ENCODE data around the gene HIVEP1. TPM values are rescaled to one million over a fixed set of nuclear protein-coding genes. Genes with fewer than 3 reads are reported as not detected.

Gene HIVEP1
- total and polyA plus RNA-seq, 2 of the 13 experiments (the other 11 are each of a cell fraction or from before 2014, with no cell fraction given): 7.4 to 9.9 TPM

- H3K4me2 ChIP-seq (ENCODE audit: low read depth, low read length): peak overlapping the region; percentile 82
- peak; percentile 91 for ATAC-seq
- H3K9me3 ChIP-seq (ENCODE audit: low read length): no peaks in the 10 kb centered on the region
- no TSS peak for BruUV-seq (replicated peaks)
- intact Hi-C loops (cut with micrococcal nuclease; ENCODE audit: unreplicated experiment) (no loop called here), in situ Hi-C loops (cut with HindIII; ENCODE audit: extremely low pct_ligation_motif_present, low pct_unique_long_range_greater_than_20kb) (no loop called here)
- H3K27me3 ChIP-seq (ENCODE audit: control insufficient read depth in 1 of 2, insufficient read depth in 2 of 2, low read length in 2 of 2): no peaks in the 10 kb centered on the region; a peak in 1 of 5 replicates
- H3K9ac ChIP-seq (ENCODE audit: insufficient read depth, low read depth, low read length): peak overlapping the region; percentile 62
- ChIA-PET CTCF (ENCODE audit: low intra/inter-chr PET ratio, low total read pairs) (no interaction called here), POLR2A (interaction anchor here (1.5 to 1.6 kb wide), 2 partner anchors 9 to 12 kb away, joined by 6 to 10 read pairs; no protein-coding TSS in a partner anchor)
- H2AFZ ChIP-seq (ENCODE audit: low read length): peak overlapping the region; percentile 5
- H3K79me2 ChIP-seq (ENCODE audit: insufficient read depth, low read length): no peaks in the 10 kb centered on the region
- peak; percentile 93 for FAIRE-seq
- WGBS (ENCODE audit: low lambda C conversion rate): 5% methylated on average over 4 of the region's 4 CpGs
- DNase-seq (ENCODE audit: low spot score): peak; percentile 84
- no peaks in the 10 kb centered on the region for H4K20me1 ChIP-seq (ENCODE audit: insufficient read depth, low read length)
- H3K36me3 ChIP-seq (replicated peaks in 1 of 2; ENCODE audit: control insufficient read depth in 1 of 2, insufficient read depth in 2 of 2, low read length in 2 of 2): no peaks in the 10 kb centered on the region
- H3K4me3 ChIP-seq (replicated peaks in 1 of 3; ENCODE audit: insufficient read depth in 1 of 3, low read depth in 2 of 3, low read length in 3 of 3): peak overlapping the region in 2 of 3 experiments; percentile 32 to 52; a peak in 3 of 6 replicates
- H3K27ac ChIP-seq (ENCODE audit: extremely low read length, insufficient read depth, low read length): peak overlapping the region; percentile 60
- peaks cover 30% of the 10 kb centered on the region for H3K4me1 ChIP-seq (ENCODE audit: insufficient read depth, low read length)
- TF ChIP-seq HNF4A (CRISPR knock-in tag; IDR thresholded peaks at IDR 0.05) (peak; percentile 85), MED1 (CRISPR knock-in tag; IDR thresholded peaks at IDR 0.05) (peak; percentile 27; the same call in 1 of the 2 replicates), HNF4G (IDR thresholded peaks at IDR 0.05; ENCODE audit: borderline replicate concordance, low read depth, low read length) (peak; percentile 68; the same call in 1 of the 2 replicates), HNF4G (CRISPR knock-in tag; IDR thresholded peaks at IDR 0.05; ENCODE audit: borderline replicate concordance, low read depth) (peak; percentile 49; the same call in 1 of the 2 replicates), CEBPG (CRISPR knock-in tag; IDR thresholded peaks at IDR 0.05) (peak; percentile 82), BCL6 (CRISPR knock-in tag; IDR thresholded peaks at IDR 0.05) (peak; percentile 70), SOX13 (IDR thresholded peaks at IDR 0.05) (peak; percentile 10; the same call in 1 of the 2 replicates), SOX13 (CRISPR knock-in tag; conservative IDR thresholded peaks at IDR 0.05 in 1 of 2, IDR thresholded peaks at IDR 0.05 in 1 of 2) (peak in 1 of 2 experiments; percentile 69; a peak in 2 of 4 replicates), FOXJ3 (CRISPR knock-in tag; IDR thresholded peaks at IDR 0.05; ENCODE audit: borderline replicate concordance) (peak; percentile 65; the same call in 1 of the 2 replicates), FOXO1 (CRISPR knock-in tag; IDR thresholded peaks at IDR 0.05) (peak; percentile 61; the same call in 1 of the 2 replicates)
- TF ChIP-seq, protein P1, sequence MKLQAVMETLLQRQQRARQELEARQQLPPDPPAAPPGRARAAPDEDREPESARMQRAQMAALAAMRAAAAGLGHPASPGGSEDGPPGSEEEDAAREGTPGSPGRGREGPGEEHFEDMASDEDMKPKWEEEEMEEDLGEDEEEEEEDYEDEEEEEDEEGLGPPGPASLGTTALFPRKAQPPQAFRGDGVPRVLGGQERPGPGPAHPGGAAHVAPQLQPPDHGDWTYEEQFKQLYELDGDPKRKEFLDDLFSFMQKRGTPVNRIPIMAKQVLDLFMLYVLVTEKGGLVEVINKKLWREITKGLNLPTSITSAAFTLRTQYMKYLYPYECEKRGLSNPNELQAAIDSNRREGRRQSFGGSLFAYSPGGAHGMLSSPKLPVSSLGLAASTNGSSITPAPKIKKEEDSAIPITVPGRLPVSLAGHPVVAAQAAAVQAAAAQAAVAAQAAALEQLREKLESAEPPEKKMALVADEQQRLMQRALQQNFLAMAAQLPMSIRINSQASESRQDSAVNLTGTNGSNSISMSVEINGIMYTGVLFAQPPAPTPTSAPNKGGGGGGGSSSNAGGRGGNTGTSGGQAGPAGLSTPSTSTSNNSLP (IDR thresholded peaks at IDR 0.05; ENCODE audit: low read depth, low read length): peak; percentile 69; the same call in 1 of the 2 replicates
- TF ChIP-seq, protein P2, sequence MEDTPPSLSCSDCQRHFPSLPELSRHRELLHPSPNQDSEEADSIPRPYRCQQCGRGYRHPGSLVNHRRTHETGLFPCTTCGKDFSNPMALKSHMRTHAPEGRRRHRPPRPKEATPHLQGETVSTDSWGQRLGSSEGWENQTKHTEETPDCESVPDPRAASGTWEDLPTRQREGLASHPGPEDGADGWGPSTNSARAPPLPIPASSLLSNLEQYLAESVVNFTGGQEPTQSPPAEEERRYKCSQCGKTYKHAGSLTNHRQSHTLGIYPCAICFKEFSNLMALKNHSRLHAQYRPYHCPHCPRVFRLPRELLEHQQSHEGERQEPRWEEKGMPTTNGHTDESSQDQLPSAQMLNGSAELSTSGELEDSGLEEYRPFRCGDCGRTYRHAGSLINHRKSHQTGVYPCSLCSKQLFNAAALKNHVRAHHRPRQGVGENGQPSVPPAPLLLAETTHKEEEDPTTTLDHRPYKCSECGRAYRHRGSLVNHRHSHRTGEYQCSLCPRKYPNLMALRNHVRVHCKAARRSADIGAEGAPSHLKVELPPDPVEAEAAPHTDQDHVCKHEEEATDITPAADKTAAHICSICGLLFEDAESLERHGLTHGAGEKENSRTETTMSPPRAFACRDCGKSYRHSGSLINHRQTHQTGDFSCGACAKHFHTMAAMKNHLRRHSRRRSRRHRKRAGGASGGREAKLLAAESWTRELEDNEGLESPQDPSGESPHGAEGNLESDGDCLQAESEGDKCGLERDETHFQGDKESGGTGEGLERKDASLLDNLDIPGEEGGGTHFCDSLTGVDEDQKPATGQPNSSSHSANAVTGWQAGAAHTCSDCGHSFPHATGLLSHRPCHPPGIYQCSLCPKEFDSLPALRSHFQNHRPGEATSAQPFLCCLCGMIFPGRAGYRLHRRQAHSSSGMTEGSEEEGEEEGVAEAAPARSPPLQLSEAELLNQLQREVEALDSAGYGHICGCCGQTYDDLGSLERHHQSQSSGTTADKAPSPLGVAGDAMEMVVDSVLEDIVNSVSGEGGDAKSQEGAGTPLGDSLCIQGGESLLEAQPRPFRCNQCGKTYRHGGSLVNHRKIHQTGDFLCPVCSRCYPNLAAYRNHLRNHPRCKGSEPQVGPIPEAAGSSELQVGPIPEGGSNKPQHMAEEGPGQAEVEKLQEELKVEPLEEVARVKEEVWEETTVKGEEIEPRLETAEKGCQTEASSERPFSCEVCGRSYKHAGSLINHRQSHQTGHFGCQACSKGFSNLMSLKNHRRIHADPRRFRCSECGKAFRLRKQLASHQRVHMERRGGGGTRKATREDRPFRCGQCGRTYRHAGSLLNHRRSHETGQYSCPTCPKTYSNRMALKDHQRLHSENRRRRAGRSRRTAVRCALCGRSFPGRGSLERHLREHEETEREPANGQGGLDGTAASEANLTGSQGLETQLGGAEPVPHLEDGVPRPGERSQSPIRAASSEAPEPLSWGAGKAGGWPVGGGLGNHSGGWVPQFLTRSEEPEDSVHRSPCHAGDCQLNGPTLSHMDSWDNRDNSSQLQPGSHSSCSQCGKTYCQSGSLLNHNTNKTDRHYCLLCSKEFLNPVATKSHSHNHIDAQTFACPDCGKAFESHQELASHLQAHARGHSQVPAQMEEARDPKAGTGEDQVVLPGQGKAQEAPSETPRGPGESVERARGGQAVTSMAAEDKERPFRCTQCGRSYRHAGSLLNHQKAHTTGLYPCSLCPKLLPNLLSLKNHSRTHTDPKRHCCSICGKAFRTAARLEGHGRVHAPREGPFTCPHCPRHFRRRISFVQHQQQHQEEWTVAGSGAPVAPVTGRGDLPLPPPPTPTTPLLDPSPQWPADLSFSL (CRISPR knock-in tag; IDR thresholded peaks at IDR 0.05): peak; percentile 98
These were observed 11.0 kb upstream of the HIVEP1 start for GRCh38 chr6:12001004-12001705.

Data from HepG2 (cell line).